K562 (cell line): ENCODE results near the gene ACSL6. TPM values are rescaled to one million over a fixed set of nuclear protein-coding genes. Genes with fewer than 3 reads are reported as not detected.
A peak's percentile ranks its signal among the peaks of the same experiment; 100 is the strongest.

Experiments
- ATAC-seq: fragments of 200-7000 bp; cut with Tn5 transposase; 3 replicates; pipeline ENCODE4 v1.9.1; 2020; ENCODE audit warnings: moderate library complexity
- BruUV-seq: library from RNA; stranded (reverse); fragments of 400-500 nt; replicated peaks from 2 replicates; lab custom pipeline; 2021; lab: Mats Ljungman, UMichigan
- CTCF ChIA-PET: fragments of 300-600 bp; formaldehyde crosslinking; extraction: SDS; loops from one replicate; lab custom pipeline; 2021; ENCODE audit warnings: low intra/inter-chr PET ratio; lab: Yijun Ruan, JAX
- POLR2A ChIA-PET: fragments of 300-600, 350-650 bp; sonication (Branson Sonifier 250); formaldehyde crosslinking; extraction: SDS; loops from one replicate; lab custom pipeline; 2021; ENCODE audit warnings: antibody characterized with exemption, inconsistent platforms; lab: Yijun Ruan, JAX
- DNase-seq, 4 experiments: peaks; one replicate each; pipeline versions ENCODE4 v3.0.0 to v3.0.0-alpha.2; 2011 to 2018; ENCODE audit warnings: low spot score in 3 of 4, mixed read lengths in 3 of 4; ENCODE audit errors: extremely low read depth in 1 of 4
- FAIRE-seq: peaks from 2 replicates; lab custom pipeline; 2011; peaks lifted over from hg19 to GRCh38; lab: Jason Lieb, UNC
- H2AFZ ChIP-seq: 2 replicates; pipeline ENCODE4 v1.6.0; 2011; ENCODE audit warnings: low read depth, low read length, control low read depth, inconsistent platforms
- H3K27ac ChIP-seq: fragments of 200-600 bp; 3 replicates; pipeline ENCODE4 v1.8.0; 2011; ENCODE audit warnings: low read depth, mild to moderate bottlenecking, control low read depth, inconsistent platforms, low read length, moderate library complexity, mixed read lengths; ENCODE audit errors: extremely low read depth
- H3K27me3 ChIP-seq, 2 experiments: fragments of 300-600 bp in 1 of 2; 2 replicates in 1 of 2; 3 replicates in 1 of 2; pipeline versions ENCODE4 v1.6.0 to v1.8.0; 2011; ENCODE audit warnings: inconsistent platforms in 2 of 2, low read length in 2 of 2, mild to moderate bottlenecking in 1 of 2, mixed read lengths in 1 of 2, moderate library complexity in 1 of 2; ENCODE audit not compliant: control insufficient read depth in 2 of 2, insufficient read depth in 2 of 2
- H3K36me3 ChIP-seq: fragments of 300-600 bp; 3 replicates; pipeline ENCODE4 v1.8.0; 2011; ENCODE audit warnings: mild to moderate bottlenecking, low read length, inconsistent platforms; ENCODE audit not compliant: control insufficient read depth, insufficient read depth
- H3K4me1 ChIP-seq, 2 experiments: fragments of 200-600 bp in 1 of 2; replicated peaks in 1 of 2; 2 replicates in 1 of 2; 3 replicates in 1 of 2; pipeline versions ENCODE4 v1.5.1 to v1.8.0; 2011; ENCODE audit warnings: inconsistent platforms in 2 of 2, low read length in 2 of 2, mild to moderate bottlenecking in 1 of 2, mixed read lengths in 1 of 2, moderate library complexity in 1 of 2; ENCODE audit not compliant: control insufficient read depth in 2 of 2, insufficient read depth in 2 of 2
- H3K4me2 ChIP-seq: 2 replicates; pipeline ENCODE4 v1.6.1; 2011; ENCODE audit warnings: low read length, control low read depth, inconsistent platforms, mixed read lengths; ENCODE audit not compliant: insufficient read depth
- H3K4me3 ChIP-seq: fragments of 200-600 bp; sonication (generic), shearing (Covaris generic); 2 replicates; pipeline ENCODE4 v1.5.1; 2016; ENCODE audit warnings: control low read depth, inconsistent platforms
- H3K79me2 ChIP-seq: fragments of 200-600 bp; 3 replicates; pipeline ENCODE4 v1.8.0; 2011; ENCODE audit warnings: low read length, inconsistent platforms; ENCODE audit not compliant: control insufficient read depth, insufficient read depth
- H3K9ac ChIP-seq, 2 experiments: 2 replicates each; pipeline versions ENCODE4 v1.6.0 to v1.6.1; 2011; ENCODE audit warnings: low read depth in 2 of 2, low read length in 2 of 2, control low read depth in 1 of 2, inconsistent platforms in 1 of 2, mild to moderate bottlenecking in 1 of 2, mixed read lengths in 1 of 2; ENCODE audit not compliant: insufficient read depth in 1 of 2
- H3K9me1 ChIP-seq: one replicate; pipeline ENCODE4 v1.6.0; 2011; ENCODE audit warnings: inconsistent platforms, mild to moderate bottlenecking, low read length, moderate library complexity; ENCODE audit not compliant: control insufficient read depth, insufficient read depth
- H3K9me3 ChIP-seq: replicated peaks from 2 replicates; pipeline ENCODE4 v1.5.1; 2011; ENCODE audit warnings: low read depth, low read length, inconsistent platforms; ENCODE audit not compliant: control insufficient read depth, insufficient read depth
- H4K20me1 ChIP-seq: replicated peaks from 2 replicates; pipeline ENCODE4 v1.6.1; 2011; ENCODE audit warnings: low read length, inconsistent platforms, mixed read lengths; ENCODE audit not compliant: control insufficient read depth, insufficient read depth
- ELF2 ChIP-seq: fragments of 250-450 bp; sonication (Bioruptor Pico); IDR thresholded peaks from 2 replicates; pipeline ENCODE4 v1.5.0; 2021; ENCODE audit warnings: mild to moderate bottlenecking
- ZKSCAN3 ChIP-seq: fragments of 250-450 bp; sonication (Bioruptor Pico); IDR thresholded peaks from 2 replicates; pipeline ENCODE4 v1.4.0; 2020
- ZNF232 ChIP-seq: sonication (generic); formaldehyde crosslinking; IDR thresholded peaks from 2 replicates; pipeline ENCODE4 v1.8.0; 2022; ENCODE audit warnings: mild to moderate bottlenecking, missing genetic modification reagents
- WGBS: fragments of 100-300 bp; shearing (Covaris generic); methylation state at CpG from one replicate; pipeline ENCODE4 v1.1.6; 2016; ENCODE audit warnings: low coverage, mixed read lengths; ENCODE audit not compliant: insufficient coverage; ENCODE audit errors: missing lambda C conversion rate; 5-methylcytosine and 5-hydroxymethylcytosine counted together
- in situ Hi-C: fragments of 300-500 bp; cut with MboI; formaldehyde crosslinking; loops from 4 replicates; pipeline ENCODE4 v1.15.0; 2018; ENCODE audit warnings: inconsistent platforms, mixed read lengths
- intact Hi-C: fragments of 100-400 bp; cut with micrococcal nuclease; formaldehyde crosslinking; loops from 2 replicates; pipeline ENCODE4 v1.14.2; 2022
- polyA plus RNA-seq, 8 experiments: library from polyadenylated mRNA; depleted of rRNA in 4 of 8; stranded (reverse) in 5 of 8; unstranded in 3 of 8; fragments of >200 nt; fragmentation: Nextera tagmentation in 2 of 8; fragmentation: Illumina TruSeq in 1 of 8; extraction: Ambion mirVana in 2 of 8; extraction: Trizol in 1 of 8; gene quantifications; 2 replicates each; pipeline versions ENCODE4 v1.2.1 to v1.2.3, GENCODE V29; 2011 to 2014; ENCODE audit warnings: inconsistent platforms in 1 of 8, missing spikeins in 1 of 8
- total RNA-seq, 7 experiments: library from RNA; depleted of rRNA in 6 of 7; stranded (reverse); fragments of >200 nt in 6 of 7; fragmentation: Illumina TruSeq in 2 of 7; extraction: Trizol in 2 of 7; gene quantifications; 2 replicates each; pipeline versions ENCODE4 v1.2.1 to v1.2.3, GENCODE V29; 2011 to 2021; ENCODE audit warnings: low replicate concordance in 1 of 7
- TF ChIP-seq, protein P1 (sequence below): fragments of 250-450 bp; sonication (Bioruptor Pico); IDR thresholded peaks from 2 replicates; pipeline ENCODE4 v1.9.0; 2021; ENCODE audit warnings: mild to moderate bottlenecking, inconsistent platforms
- TF ChIP-seq, protein P2 (sequence below), 2 experiments: fragments of 450-650 bp; formaldehyde crosslinking in 1 of 2; IDR thresholded peaks; 2 replicates each; pipeline versions ENCODE4 v1.4.0 to v1.6.1; 2014 to 2020; ENCODE audit warnings: mild to moderate bottlenecking in 2 of 2, borderline replicate concordance in 1 of 2, low read depth in 1 of 2

ACSL6 gene
- total and polyA plus RNA-seq, 9 of the 15 experiments (the other 6 are each of a cell fraction or from before 2014, with no cell fraction given): 0.50 to 1.5 (median 0.69) TPM

DNA sequence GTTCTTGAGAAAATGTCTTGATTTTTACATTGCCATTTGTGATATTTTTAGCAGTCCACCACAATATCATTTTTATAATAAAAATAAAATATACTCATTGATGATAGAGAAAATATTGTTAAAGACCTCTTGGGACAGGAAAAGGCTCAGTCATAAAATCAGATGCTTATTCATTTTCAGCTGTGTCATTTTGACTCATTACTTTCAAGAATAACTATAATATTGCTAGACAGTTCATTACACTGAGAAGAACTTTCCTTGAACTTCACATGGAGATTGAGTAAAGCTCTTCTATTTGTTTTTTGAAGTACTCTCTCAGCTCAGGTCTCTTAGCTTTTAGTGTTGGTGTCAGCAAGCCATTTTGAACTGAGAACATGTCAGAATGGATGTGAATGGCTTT, 57.5 kb downstream of the ACSL6 start (continued):
- no peak for TF ChIP-seq ZNF232 (CRISPR knock-in tag)
- TF ChIP-seq, protein P1, sequence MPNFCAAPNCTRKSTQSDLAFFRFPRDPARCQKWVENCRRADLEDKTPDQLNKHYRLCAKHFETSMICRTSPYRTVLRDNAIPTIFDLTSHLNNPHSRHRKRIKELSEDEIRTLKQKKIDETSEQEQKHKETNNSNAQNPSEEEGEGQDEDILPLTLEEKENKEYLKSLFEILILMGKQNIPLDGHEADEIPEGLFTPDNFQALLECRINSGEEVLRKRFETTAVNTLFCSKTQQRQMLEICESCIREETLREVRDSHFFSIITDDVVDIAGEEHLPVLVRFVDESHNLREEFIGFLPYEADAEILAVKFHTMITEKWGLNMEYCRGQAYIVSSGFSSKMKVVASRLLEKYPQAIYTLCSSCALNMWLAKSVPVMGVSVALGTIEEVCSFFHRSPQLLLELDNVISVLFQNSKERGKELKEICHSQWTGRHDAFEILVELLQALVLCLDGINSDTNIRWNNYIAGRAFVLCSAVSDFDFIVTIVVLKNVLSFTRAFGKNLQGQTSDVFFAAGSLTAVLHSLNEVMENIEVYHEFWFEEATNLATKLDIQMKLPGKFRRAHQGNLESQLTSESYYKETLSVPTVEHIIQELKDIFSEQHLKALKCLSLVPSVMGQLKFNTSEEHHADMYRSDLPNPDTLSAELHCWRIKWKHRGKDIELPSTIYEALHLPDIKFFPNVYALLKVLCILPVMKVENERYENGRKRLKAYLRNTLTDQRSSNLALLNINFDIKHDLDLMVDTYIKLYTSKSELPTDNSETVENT: no peak

DNA sequence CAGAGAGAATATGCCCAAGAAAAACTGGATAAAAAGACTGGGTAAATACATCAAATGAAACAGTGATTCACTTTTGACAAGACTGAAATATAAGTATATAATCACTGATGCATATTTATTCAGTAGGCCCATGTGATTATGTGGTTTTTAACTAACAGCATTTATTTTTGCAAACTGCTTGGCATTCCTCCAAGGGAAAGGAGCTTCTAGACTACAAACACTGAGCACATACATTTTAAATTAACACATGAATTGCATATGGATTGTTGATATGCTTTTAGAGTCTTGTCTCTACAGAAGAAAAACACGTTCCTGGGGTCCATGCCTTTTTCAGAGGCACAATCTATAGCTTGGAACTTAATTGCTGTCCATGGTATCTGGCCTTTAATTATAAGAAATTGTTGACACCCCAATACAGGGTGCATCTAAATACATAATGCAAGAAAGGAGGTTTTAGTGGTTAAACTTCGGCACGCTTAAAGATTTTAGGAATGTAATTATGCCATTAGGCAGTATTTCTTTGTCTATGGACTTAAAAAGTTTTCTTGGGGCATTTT, 59.1 kb downstream of the ACSL6 start:
- Histone ChIP-seq H3K9me1 (no peaks in the 10 kb centered on the region), H3K9ac (no peak overlapping the region), H3K4me3 (no peak overlapping the region), H3K36me3 (no peaks in the 10 kb centered on the region), H3K27me3 (no peaks in the 10 kb centered on the region), H3K27ac (no peak overlapping the region), H3K4me1 (no peaks in the 10 kb centered on the region), H3K9me3 (no peaks in the 10 kb centered on the region), H3K4me2 (no peak overlapping the region), H3K79me2 (no peaks in the 10 kb centered on the region), H4K20me1 (no peaks in the 10 kb centered on the region), H2AFZ (no peak overlapping the region)
- ChIA-PET POLR2A (interaction anchor here (1.4 kb wide), 1 partner anchor 16 kb away, joined by 5 read pairs; no protein-coding TSS in a partner anchor), CTCF (no interaction called here)
- intact Hi-C loops: no loop called here
- TF ChIP-seq, protein P2, sequence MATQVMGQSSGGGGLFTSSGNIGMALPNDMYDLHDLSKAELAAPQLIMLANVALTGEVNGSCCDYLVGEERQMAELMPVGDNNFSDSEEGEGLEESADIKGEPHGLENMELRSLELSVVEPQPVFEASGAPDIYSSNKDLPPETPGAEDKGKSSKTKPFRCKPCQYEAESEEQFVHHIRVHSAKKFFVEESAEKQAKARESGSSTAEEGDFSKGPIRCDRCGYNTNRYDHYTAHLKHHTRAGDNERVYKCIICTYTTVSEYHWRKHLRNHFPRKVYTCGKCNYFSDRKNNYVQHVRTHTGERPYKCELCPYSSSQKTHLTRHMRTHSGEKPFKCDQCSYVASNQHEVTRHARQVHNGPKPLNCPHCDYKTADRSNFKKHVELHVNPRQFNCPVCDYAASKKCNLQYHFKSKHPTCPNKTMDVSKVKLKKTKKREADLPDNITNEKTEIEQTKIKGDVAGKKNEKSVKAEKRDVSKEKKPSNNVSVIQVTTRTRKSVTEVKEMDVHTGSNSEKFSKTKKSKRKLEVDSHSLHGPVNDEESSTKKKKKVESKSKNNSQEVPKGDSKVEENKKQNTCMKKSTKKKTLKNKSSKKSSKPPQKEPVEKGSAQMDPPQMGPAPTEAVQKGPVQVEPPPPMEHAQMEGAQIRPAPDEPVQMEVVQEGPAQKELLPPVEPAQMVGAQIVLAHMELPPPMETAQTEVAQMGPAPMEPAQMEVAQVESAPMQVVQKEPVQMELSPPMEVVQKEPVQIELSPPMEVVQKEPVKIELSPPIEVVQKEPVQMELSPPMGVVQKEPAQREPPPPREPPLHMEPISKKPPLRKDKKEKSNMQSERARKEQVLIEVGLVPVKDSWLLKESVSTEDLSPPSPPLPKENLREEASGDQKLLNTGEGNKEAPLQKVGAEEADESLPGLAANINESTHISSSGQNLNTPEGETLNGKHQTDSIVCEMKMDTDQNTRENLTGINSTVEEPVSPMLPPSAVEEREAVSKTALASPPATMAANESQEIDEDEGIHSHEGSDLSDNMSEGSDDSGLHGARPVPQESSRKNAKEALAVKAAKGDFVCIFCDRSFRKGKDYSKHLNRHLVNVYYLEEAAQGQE (IDR thresholded peaks at IDR 0.05; ENCODE audit: borderline replicate concordance): peak; percentile 78
- TF ChIP-seq, protein P2 (CRISPR knock-in tag; IDR thresholded peaks at IDR 0.05; ENCODE audit: low read depth): no peak
- TF ChIP-seq ZKSCAN3 (CRISPR knock-in tag): no peak
- no peak for TF ChIP-seq ELF2 (CRISPR knock-in tag)
- WGBS: 31% methylated on average over 3 of the region's 3 CpGs
- FAIRE-seq: no peak
- DNase-seq: no peak
- no peak for ATAC-seq
- BruUV-seq: no TSS peak
- in situ Hi-C loops: no loop called here
